Endodermal cell (in vitro differentiated cells): ENCODE measurements around the gene AMBN. TPM values are rescaled to one million over a fixed set of nuclear protein-coding genes. Genes with fewer than 3 reads are reported as not detected.

Experiments used
- DNase-seq: peaks from one replicate; pipeline ENCODE4 v3.0.0-alpha.2; 2017
- H3K27ac ChIP-seq: 2 replicates; pipeline ENCODE4 v1.5.1; 2013; ENCODE audit warnings: mild to moderate bottlenecking, low read depth, low read length, moderate library complexity
- H3K27me3 ChIP-seq: 2 replicates; pipeline ENCODE4 v1.6.1; 2013; ENCODE audit warnings: mild to moderate bottlenecking, low read length, moderate library complexity; ENCODE audit not compliant: insufficient read depth, control insufficient read depth, poor library complexity, severe bottlenecking
- H3K36me3 ChIP-seq: 2 replicates; pipeline ENCODE4 v1.7.0; 2013; ENCODE audit warnings: mild to moderate bottlenecking, low read length, moderate library complexity; ENCODE audit not compliant: control insufficient read depth, insufficient read depth
- H3K4me1 ChIP-seq: one replicate; pipeline ENCODE4 v1.7.0; 2013; ENCODE audit warnings: low read length; ENCODE audit not compliant: control insufficient read depth, insufficient read depth
- H3K4me3 ChIP-seq: 2 replicates; pipeline ENCODE4 v1.5.1; 2013; ENCODE audit warnings: mild to moderate bottlenecking, low read length, moderate library complexity
- H3K9ac ChIP-seq: 2 replicates; pipeline ENCODE4 v1.6.1; 2013; ENCODE audit warnings: mild to moderate bottlenecking, low read length, moderate library complexity; ENCODE audit not compliant: poor library complexity, severe bottlenecking; ENCODE audit errors: extremely low read depth
- H3K9me3 ChIP-seq: 2 replicates; pipeline ENCODE4 v1.6.1; 2013; ENCODE audit warnings: mild to moderate bottlenecking, low read length, moderate library complexity; ENCODE audit not compliant: control insufficient read depth
- H3K27ac Mint-ChIP-seq: 2 replicates; pipeline ENCODE4 v1.8.0; 2020; ENCODE audit warnings: mixed read lengths
- H3K27me3 Mint-ChIP-seq: 2 replicates; pipeline ENCODE4 v1.8.0; 2021; ENCODE audit warnings: mild to moderate bottlenecking, mixed read lengths; ENCODE audit not compliant: insufficient read depth
- H3K36me3 Mint-ChIP-seq: 2 replicates; pipeline ENCODE4 v1.8.0; 2020; ENCODE audit warnings: low read depth, mixed read lengths
- H3K4me1 Mint-ChIP-seq: 2 replicates; pipeline ENCODE4 v1.8.0; 2020; ENCODE audit warnings: mixed read lengths
- H3K4me3 Mint-ChIP-seq: 2 replicates; pipeline ENCODE4 v1.8.0; 2020; ENCODE audit warnings: mild to moderate bottlenecking, moderate library complexity, mixed read lengths
- H3K9me3 Mint-ChIP-seq: 2 replicates; pipeline ENCODE4 v1.8.0; 2020; ENCODE audit warnings: mild to moderate bottlenecking, mixed read lengths
- CTCF ChIP-seq: fragments of 200-600 bp; sonication (generic); conservative IDR thresholded peaks from 2 replicates; pipeline ENCODE4 v1.5.0; 2021; ENCODE audit warnings: antibody characterized with exemption, mild to moderate bottlenecking
- WGBS, 2 experiments: methylation state at CpG; one replicate each; pipeline versions ENCODE4 v1.1.5 to v1.1.7; 2013; ENCODE audit warnings: missing lambda C conversion rate in 2 of 2, mixed read lengths in 1 of 2; ENCODE audit not compliant: insufficient coverage in 1 of 2, insufficient read length in 1 of 2; 5-methylcytosine and 5-hydroxymethylcytosine counted together
- total RNA-seq, 2 donors: library from RNA; stranded (reverse); fragmentation: NEBNext Ultra II Directional in 1 of 2; extraction: Animal tissue kit (Norgen Biotek cat#: 25700) in 1 of 2; gene quantifications; 2 replicates in 1 of 2; 3 replicates in 1 of 2; pipeline ENCODE4 v1.2.1, GENCODE V29; 2021

The AMBN gene
- total RNA-seq, 2 donors from 2014 or later = not detected

- Mint-ChIP-seq H3K4me3 (no peak overlapping the region), H3K36me3 (no peaks in the 10 kb centered on the region), H3K27me3 (no peaks in the 10 kb centered on the region), H3K9me3 (no peaks in the 10 kb centered on the region), H3K4me1 (peaks cover 7% of the 10 kb centered on the region), H3K27ac (no peak overlapping the region)
- Histone ChIP-seq H3K27me3 (no peaks in the 10 kb centered on the region), H3K4me1 (peaks cover 3% of the 10 kb centered on the region), H3K9me3 (no peaks in the 10 kb centered on the region), H3K4me3 (no peak overlapping the region), H3K27ac (no peak overlapping the region), H3K36me3 (no peaks in the 10 kb centered on the region), H3K9ac (no peak overlapping the region)
- WGBS, 2 experiments = 60 to 82% methylated on average over 1 of the region's 2 CpGs
- no peak for DNase-seq
- no peak for TF ChIP-seq CTCF
Observed at GRCh38 chr4:70586841-70587240, 5.2 kb upstream of the AMBN start.

- TF ChIP-seq CTCF = no peak
- no peaks in the 10 kb centered on the region for H3K27me3 Mint-ChIP-seq
- H3K4me1 Mint-ChIP-seq = peaks cover 7% of the 10 kb centered on the region
- DNase-seq = no peak
- no peak overlapping the region for H3K27ac Mint-ChIP-seq
- Histone ChIP-seq H3K27ac (no peak overlapping the region), H3K9ac (no peak overlapping the region), H3K4me3 (no peak overlapping the region), H3K9me3 (no peaks in the 10 kb centered on the region), H3K36me3 (no peaks in the 10 kb centered on the region), H3K4me1 (peaks cover 3% of the 10 kb centered on the region), H3K27me3 (no peaks in the 10 kb centered on the region)
- no peak overlapping the region for H3K4me3 Mint-ChIP-seq
- no peaks in the 10 kb centered on the region for H3K9me3 Mint-ChIP-seq
- H3K36me3 Mint-ChIP-seq = no peaks in the 10 kb centered on the region
Observed at GRCh38 chr4:70589785-70590184, 2.3 kb upstream of the AMBN start.

GRCh38 chr4:70594196-70594595, 2.1 kb downstream of the AMBN start:
- Histone ChIP-seq H3K9ac (no peak overlapping the region), H3K36me3 (no peaks in the 10 kb centered on the region), H3K4me3 (no peak overlapping the region), H3K27me3 (no peaks in the 10 kb centered on the region), H3K9me3 (no peaks in the 10 kb centered on the region), H3K27ac (no peak overlapping the region), H3K4me1 (peaks cover 3% of the 10 kb centered on the region)
- TF ChIP-seq CTCF = no peak
- Mint-ChIP-seq H3K4me3 (no peak overlapping the region), H3K4me1 (peaks cover 7% of the 10 kb centered on the region), H3K27me3 (no peaks in the 10 kb centered on the region), H3K9me3 (no peaks in the 10 kb centered on the region), H3K36me3 (no peaks in the 10 kb centered on the region), H3K27ac (no peak overlapping the region)
- no peak for DNase-seq
